Stimulated activated CD4-positive, alpha-beta T cell treated with anti-CD3 and anti-CD28 coated beads, TNF-alpha, amount 100 ng/mL, for 4 hours (primary cell): ENCODE data around the gene RETREG3.
"Not testable (repeated sequence)": the region's sequence is repeated elsewhere in the genome, so short reads cannot be mapped to it uniquely, and the experiment has no call there.

Source experiments
- DNase-seq, 3 experiments: peaks; one replicate each; pipeline ENCODE4 v3.0.0-alpha.2; 2020; ENCODE audit warnings: low read depth in 3 of 3

Gene RETREG3

GRCh38 chr17:42609182-42609813 is at the start of gene RETREG3, which contains the start of gene TUBG1:
TSS of gene RETREG3 (minus strand) at chr17:42609374. CDS start at chr17:42609324, 50 bp downstream.
TSS of gene TUBG1 (plus strand) at chr17:42609683. CDS start at chr17:42609738, 55 bp downstream.
- peak; percentile 96 to 99 (median 98) for DNase-seq

- no peak for DNase-seq
Measured at GRCh38 chr17:42657824-42658588, 48.8 kb upstream of the RETREG3 start.

GRCh38 chr17:42655528-42655927 is 46.4 kb upstream of the RETREG3 start:
- no peak for DNase-seq

- DNase-seq: no peak
Measured at GRCh38 chr17:42653179-42654124, 44.3 kb upstream of the RETREG3 start.

- no peak for DNase-seq
Measured at GRCh38 chr17:42651392-42651791, 42.2 kb upstream of the RETREG3 start.

- no peak for DNase-seq
Measured at GRCh38 chr17:42647778-42648177, 38.6 kb upstream of the RETREG3 start.

GRCh38 chr17:42642336-42642735 is 33.2 kb upstream of the RETREG3 start:
- DNase-seq: no peak

- no peak for DNase-seq
Measured at GRCh38 chr17:42640121-42640520, 30.9 kb upstream of the RETREG3 start.

- no peak for DNase-seq
Measured at GRCh38 chr17:42639525-42640113, 30.4 kb upstream of the RETREG3 start.

GRCh38 chr17:42632949-42633444 is 23.8 kb upstream of the RETREG3 start:
- no peak for DNase-seq

- no peak for DNase-seq
Measured at GRCh38 chr17:42629411-42630009, 20.3 kb upstream of the RETREG3 start.

- not testable (repeated sequence) for DNase-seq
Measured at GRCh38 chr17:42627032-42627764, 18.0 kb upstream of the RETREG3 start.

- no peak for DNase-seq
Measured at GRCh38 chr17:42623732-42624596, 14.8 kb upstream of the RETREG3 start.

GRCh38 chr17:42623271-42623670 is 14.1 kb upstream of the RETREG3 start:
- no peak for DNase-seq

- DNase-seq: not testable (repeated sequence)
Measured at GRCh38 chr17:42621987-42622386, 12.8 kb upstream of the RETREG3 start.

GRCh38 chr17:42618442-42619150 is 9.4 kb upstream of the RETREG3 start:
- no peak for DNase-seq

GRCh38 chr17:42617956-42618431 is 8.8 kb upstream of the RETREG3 start:
- DNase-seq: no peak

- DNase-seq: no peak
Measured at GRCh38 chr17:42613699-42614295, 4.6 kb upstream of the RETREG3 start.
